Fibroblast of upper back skin (primary cell): ENCODE measurements around the gene STAB1.
A peak's percentile ranks its signal among the peaks of the same experiment; 100 is the strongest.

Source experiments
- DNase-seq: peaks from one replicate; pipeline ENCODE4 v3.0.0-alpha.2; 2013

STAB1 gene

GRCh38 chr3:52537726-52538421, 42.7 kb downstream of the STAB1 start:
- no peak for DNase-seq

GRCh38 chr3:52539010-52539653, 44.0 kb downstream of the STAB1 start:
- no peak for DNase-seq

GRCh38 chr3:52541050-52541449, 45.9 kb downstream of the STAB1 start:
- no peak for DNase-seq

- no peak for DNase-seq
Measured at GRCh38 chr3:52544937-52545336, 49.8 kb downstream of the STAB1 start.

GRCh38 chr3:52546111-52546901, 51.2 kb downstream of the STAB1 start:
- peak; percentile 43 for DNase-seq

GRCh38 chr3:52547143-52547542, 52.0 kb downstream of the STAB1 start:
- DNase-seq, result no peak

GRCh38 chr3:52551118-52551517, 56.0 kb downstream of the STAB1 start:
- DNase-seq, result no peak

GRCh38 chr3:52552089-52552488, 57.0 kb downstream of the STAB1 start:
- no peak for DNase-seq

GRCh38 chr3:52554026-52554755, 59.1 kb downstream of the STAB1 start:
- DNase-seq, result no peak

GRCh38 chr3:52555056-52555455, 59.9 kb downstream of the STAB1 start:
- DNase-seq, result no peak

- DNase-seq, result no peak
Measured at GRCh38 chr3:52557011-52557960, 62.1 kb downstream of the STAB1 start.

GRCh38 chr3:52558436-52558835, 63.3 kb downstream of the STAB1 start:
- DNase-seq, result no peak

GRCh38 chr3:52561028-52561747, 66.0 kb downstream of the STAB1 start:
- DNase-seq, result no peak

GRCh38 chr3:52563984-52564383, 68.8 kb downstream of the STAB1 start:
- DNase-seq, result no peak

- no peak for DNase-seq
Measured at GRCh38 chr3:52568069-52568468, 72.9 kb downstream of the STAB1 start.

GRCh38 chr3:52570076-52570475, 74.9 kb downstream of the STAB1 start:
- DNase-seq, result peak; percentile 29

- no peak for DNase-seq
Measured at GRCh38 chr3:52572221-52572620, 77.1 kb downstream of the STAB1 start.
